ENCODE data around the gene AKAP10.

Gene AKAP10

GRCh38 chr17:19991252-19991885, 13.7 kb upstream of the AKAP10 start:
- no peak for TF ChIP-seq EZH2phosphoT487 (conservative IDR thresholded peaks at IDR 0.05; ENCODE audit: low read length)
- TF ChIP-seq, protein P1, sequence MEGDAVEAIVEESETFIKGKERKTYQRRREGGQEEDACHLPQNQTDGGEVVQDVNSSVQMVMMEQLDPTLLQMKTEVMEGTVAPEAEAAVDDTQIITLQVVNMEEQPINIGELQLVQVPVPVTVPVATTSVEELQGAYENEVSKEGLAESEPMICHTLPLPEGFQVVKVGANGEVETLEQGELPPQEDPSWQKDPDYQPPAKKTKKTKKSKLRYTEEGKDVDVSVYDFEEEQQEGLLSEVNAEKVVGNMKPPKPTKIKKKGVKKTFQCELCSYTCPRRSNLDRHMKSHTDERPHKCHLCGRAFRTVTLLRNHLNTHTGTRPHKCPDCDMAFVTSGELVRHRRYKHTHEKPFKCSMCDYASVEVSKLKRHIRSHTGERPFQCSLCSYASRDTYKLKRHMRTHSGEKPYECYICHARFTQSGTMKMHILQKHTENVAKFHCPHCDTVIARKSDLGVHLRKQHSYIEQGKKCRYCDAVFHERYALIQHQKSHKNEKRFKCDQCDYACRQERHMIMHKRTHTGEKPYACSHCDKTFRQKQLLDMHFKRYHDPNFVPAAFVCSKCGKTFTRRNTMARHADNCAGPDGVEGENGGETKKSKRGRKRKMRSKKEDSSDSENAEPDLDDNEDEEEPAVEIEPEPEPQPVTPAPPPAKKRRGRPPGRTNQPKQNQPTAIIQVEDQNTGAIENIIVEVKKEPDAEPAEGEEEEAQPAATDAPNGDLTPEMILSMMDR (IDR thresholded peaks at IDR 0.05; ENCODE audit: insufficient read depth, low read length, poor library complexity, severe bottlenecking): no peak
- H3K27me3 ChIP-seq (ENCODE audit: low read length): no peaks in the 10 kb centered on the region

GRCh38 chr17:19987897-19988296, 10.3 kb upstream of the AKAP10 start:
- Histone ChIP-seq H3K9ac (ENCODE audit: low read length) (no peak overlapping the region), H3K9me2 (replicated peaks; ENCODE audit: insufficient read depth, low read length) (no peaks in the 10 kb centered on the region), H4K20me1 (ENCODE audit: low read depth, low read length) (no peaks in the 10 kb centered on the region), H3K27ac (ENCODE audit: low read depth, low read length) (no peak overlapping the region), H3K4me3 (ENCODE audit: insufficient read depth, low read length, poor library complexity, severe bottlenecking) (no peak overlapping the region), H3K79me2 (ENCODE audit: insufficient read depth, low read length) (no peaks in the 10 kb centered on the region), H3F3A (ENCODE audit: insufficient read depth) (no peaks in the 10 kb centered on the region), H3K36me3 (ENCODE audit: low read length) (no peaks in the 10 kb centered on the region), H2AFZ (ENCODE audit: low read depth, low read length, severe bottlenecking) (no peak overlapping the region), H3K9me3 (ENCODE audit: insufficient read depth, low read length) (no peaks in the 10 kb centered on the region), H3K27me3 (ENCODE audit: low read length) (no peaks in the 10 kb centered on the region), H3K4me2 (ENCODE audit: low read depth, low read length, poor library complexity, severe bottlenecking) (no peak overlapping the region)
- no peak for TF ChIP-seq EZH2phosphoT487 (conservative IDR thresholded peaks at IDR 0.05; ENCODE audit: low read length)
- TF ChIP-seq, protein P1 (IDR thresholded peaks at IDR 0.05; ENCODE audit: insufficient read depth, low read length, poor library complexity, severe bottlenecking): no peak

More at GRCh38 chr17:19991252-19991885, 13.7 kb upstream of the AKAP10 start:
- H3K4me3 ChIP-seq (ENCODE audit: insufficient read depth, low read length, poor library complexity, severe bottlenecking): no peak overlapping the region
- H4K20me1 ChIP-seq (ENCODE audit: low read depth, low read length): no peaks in the 10 kb centered on the region
- no peak overlapping the region for H2AFZ ChIP-seq (ENCODE audit: low read depth, low read length, severe bottlenecking)
- no peaks in the 10 kb centered on the region for H3F3A ChIP-seq (ENCODE audit: insufficient read depth)
- no peak overlapping the region for H3K4me2 ChIP-seq (ENCODE audit: low read depth, low read length, poor library complexity, severe bottlenecking)
- no peak overlapping the region for H3K27ac ChIP-seq (ENCODE audit: low read depth, low read length)
- H3K9me2 ChIP-seq (replicated peaks; ENCODE audit: insufficient read depth, low read length): no peaks in the 10 kb centered on the region
- no peaks in the 10 kb centered on the region for H3K9me3 ChIP-seq (ENCODE audit: insufficient read depth, low read length)
- no peaks in the 10 kb centered on the region for H3K79me2 ChIP-seq (ENCODE audit: insufficient read depth, low read length)
- H3K9ac ChIP-seq (ENCODE audit: low read length): no peak overlapping the region
- H3K36me3 ChIP-seq (ENCODE audit: low read length): no peaks in the 10 kb centered on the region

- Histone ChIP-seq H3K9me2 (replicated peaks; ENCODE audit: insufficient read depth, low read length) (no peaks in the 10 kb centered on the region), H3K79me2 (ENCODE audit: insufficient read depth, low read length) (no peaks in the 10 kb centered on the region), H2AFZ (ENCODE audit: low read depth, low read length, severe bottlenecking) (no peak overlapping the region), H3K9ac (ENCODE audit: low read length) (no peak overlapping the region), H3K27me3 (ENCODE audit: low read length) (no peaks in the 10 kb centered on the region), H3K27ac (ENCODE audit: low read depth, low read length) (no peak overlapping the region), H3K36me3 (ENCODE audit: low read length) (no peaks in the 10 kb centered on the region), H3F3A (ENCODE audit: insufficient read depth) (no peaks in the 10 kb centered on the region), H3K4me3 (ENCODE audit: insufficient read depth, low read length, poor library complexity, severe bottlenecking) (no peak overlapping the region), H3K9me3 (ENCODE audit: insufficient read depth, low read length) (no peaks in the 10 kb centered on the region), H3K4me2 (ENCODE audit: low read depth, low read length, poor library complexity, severe bottlenecking) (no peak overlapping the region), H4K20me1 (ENCODE audit: low read depth, low read length) (no peaks in the 10 kb centered on the region)
- TF ChIP-seq, protein P1 (IDR thresholded peaks at IDR 0.05; ENCODE audit: insufficient read depth, low read length, poor library complexity, severe bottlenecking): no peak
- TF ChIP-seq EZH2phosphoT487 (conservative IDR thresholded peaks at IDR 0.05; ENCODE audit: low read length): no peak
Measured at GRCh38 chr17:19986941-19987861, 9.6 kb upstream of the AKAP10 start.

Measured in SU-DHL-6 (cell line).